GM23338 (cell line): ENCODE data around the gene UBFD1. TPM values are rescaled to one million over a fixed set of nuclear protein-coding genes. Genes with fewer than 3 reads are reported as not detected.

Source experiments
- ATAC-seq: fragments of 200-7000 bp; cut with Tn5 transposase; 3 replicates; pipeline ENCODE4 v1.9.1; 2020
- DNase-seq: peaks from one replicate; pipeline ENCODE4 v3.0.0-alpha.2; 2015; ENCODE audit warnings: low spot score
- H2AFZ ChIP-seq: fragments of 200-600 bp; sonication (generic); 2 replicates; pipeline ENCODE4 v1.8.0; 2016; ENCODE audit warnings: antibody characterized with exemption, mild to moderate bottlenecking, moderate library complexity
- H3F3A ChIP-seq: fragments of 200-600 bp; sonication (generic); replicated peaks from 2 replicates; pipeline ENCODE4 v1.8.0; 2017; ENCODE audit warnings: antibody characterized with exemption, mixed run types, low read depth
- H3K27ac ChIP-seq: fragments of 200-600 bp; sonication (generic); 2 replicates; pipeline ENCODE4 v1.6.1; 2016; ENCODE audit warnings: low read depth
- H3K27me3 ChIP-seq: fragments of 200-600 bp; sonication (generic); 2 replicates; pipeline ENCODE4 v1.8.0; 2016; ENCODE audit warnings: mild to moderate bottlenecking, mixed run types, moderate library complexity; ENCODE audit not compliant: insufficient read depth
- H3K36me3 ChIP-seq: fragments of 200-600 bp; sonication (generic); 2 replicates; pipeline ENCODE4 v1.8.0; 2016; ENCODE audit warnings: mild to moderate bottlenecking; ENCODE audit not compliant: insufficient read depth
- H3K4me1 ChIP-seq: fragments of 200-600 bp; sonication (generic); 2 replicates; pipeline ENCODE4 v1.8.0; 2016; ENCODE audit warnings: mild to moderate bottlenecking, moderate library complexity; ENCODE audit not compliant: insufficient read depth
- H3K4me2 ChIP-seq: fragments of 200-600 bp; sonication (generic); 2 replicates; pipeline ENCODE4 v1.7.1; 2017; ENCODE audit warnings: mixed run types
- H3K4me3 ChIP-seq: fragments of 200-600 bp; sonication (generic); 2 replicates; pipeline ENCODE4 v1.6.1; 2016; ENCODE audit warnings: mixed run types
- H3K79me2 ChIP-seq: fragments of 200-600 bp; sonication (generic); replicated peaks from 2 replicates; pipeline ENCODE4 v1.8.0; 2017; ENCODE audit warnings: mild to moderate bottlenecking; ENCODE audit not compliant: insufficient read depth
- H3K9me2 ChIP-seq: fragments of 200-600 bp; sonication (generic); 2 replicates; pipeline ENCODE4 v1.8.0; 2017; ENCODE audit not compliant: insufficient read depth
- H4K20me1 ChIP-seq: fragments of 200-600 bp; sonication (generic); replicated peaks from 2 replicates; pipeline ENCODE4 v1.8.0; 2017; ENCODE audit warnings: mild to moderate bottlenecking; ENCODE audit not compliant: insufficient read depth
- H3K27ac Mint-ChIP-seq: 2 replicates; pipeline ENCODE4 v1.8.0; 2020; ENCODE audit warnings: inconsistent platforms, mild to moderate bottlenecking, moderate library complexity, mixed read lengths
- H3K27me3 Mint-ChIP-seq: 3 replicates; pipeline ENCODE4 v1.8.0; 2022; ENCODE audit warnings: low read depth, mild to moderate bottlenecking, moderate library complexity, mixed read lengths, inconsistent platforms; ENCODE audit not compliant: insufficient read depth, poor library complexity
- H3K36me3 Mint-ChIP-seq: 3 replicates; pipeline ENCODE4 v1.8.0; 2021; ENCODE audit warnings: low read depth, mild to moderate bottlenecking, inconsistent platforms, moderate library complexity, mixed read lengths
- H3K4me1 Mint-ChIP-seq: 3 replicates; pipeline ENCODE4 v1.8.0; 2020; ENCODE audit warnings: mild to moderate bottlenecking, inconsistent platforms, mixed read lengths
- H3K4me3 Mint-ChIP-seq: 3 replicates; pipeline ENCODE4 v1.8.0; 2021; ENCODE audit warnings: moderate library complexity, mild to moderate bottlenecking, inconsistent platforms, mixed read lengths
- H3K9me3 Mint-ChIP-seq: 3 replicates; pipeline ENCODE4 v1.8.0; 2020; ENCODE audit warnings: moderate library complexity, mild to moderate bottlenecking, inconsistent platforms, mixed read lengths
- CREB1 ChIP-seq: fragments of 250-450 bp; sonication (Bioruptor Pico); IDR thresholded peaks from 2 replicates; pipeline ENCODE4 v1.5.0; 2020; ENCODE audit warnings: low read depth, mild to moderate bottlenecking, moderate library complexity
- ETS1 ChIP-seq: IDR thresholded peaks from 2 replicates; pipeline ENCODE4 v1.6.1; 2016; ENCODE audit warnings: antibody characterized with exemption
- EZH2 ChIP-seq: fragments of 200-600 bp; sonication (generic); IDR thresholded peaks from one replicate; pipeline ENCODE4 v1.8.0; 2017; ENCODE audit warnings: antibody characterized with exemption, mild to moderate bottlenecking, low read depth; ENCODE audit not compliant: unreplicated experiment
- EZH2phosphoT487 ChIP-seq: fragments of 200-600 bp; sonication (generic); IDR thresholded peaks from one replicate; pipeline ENCODE4 v1.8.1; 2018; ENCODE audit warnings: antibody characterized with exemption; ENCODE audit not compliant: unreplicated experiment
- POLR2AphosphoS5 ChIP-seq: IDR thresholded peaks from 2 replicates; pipeline ENCODE4 v1.6.1; 2016; ENCODE audit warnings: antibody characterized with exemption, low read depth
- STAT1 ChIP-seq: IDR thresholded peaks from one replicate; pipeline ENCODE4 v1.6.1; 2016; ENCODE audit warnings: antibody characterized with exemption; ENCODE audit not compliant: unreplicated experiment
- ZNF114 ChIP-seq: fragments of 250-450 bp; sonication (Bioruptor Pico); IDR thresholded peaks from 2 replicates; pipeline ENCODE4 v1.5.0; 2020; ENCODE audit warnings: mild to moderate bottlenecking, moderate library complexity
- ZNF331 ChIP-seq: fragments of 250-450 bp; sonication (Bioruptor Pico); IDR thresholded peaks from 2 replicates; pipeline ENCODE4 v1.5.0; 2020; ENCODE audit warnings: low read depth, mild to moderate bottlenecking, moderate library complexity
- polyA plus RNA-seq: library from polyadenylated mRNA; unstranded; fragments of >200 nt; fragmentation: Nextera tagmentation; extraction: Ambion mirVana; gene quantifications from 2 replicates; pipeline ENCODE4 v1.2.1, GENCODE V29; 2016
- total RNA-seq: library from RNA; depleted of rRNA; stranded (reverse); fragments of >200 nt; shearing (Covaris generic); gene quantifications from 2 replicates; pipeline ENCODE4 v1.2.3, GENCODE V29; 2014
- TF ChIP-seq, protein P1 (sequence below), 2 experiments: fragments of 200-600 bp in 1 of 2; sonication (generic) in 1 of 2; conservative IDR thresholded peaks; 2 replicates each; pipeline versions ENCODE4 v1.5.1 to v1.6.1; 2016 to 2017; ENCODE audit warnings: antibody characterized with exemption in 2 of 2, low read depth in 2 of 2, mild to moderate bottlenecking in 2 of 2, moderate library complexity in 1 of 2
- TF ChIP-seq, protein P2 (sequence below): IDR thresholded peaks from one replicate; pipeline ENCODE4 v1.6.1; 2018; ENCODE audit warnings: antibody characterized with exemption; ENCODE audit not compliant: unreplicated experiment

UBFD1 gene
- total and polyA plus RNA-seq, 2 experiments from 2014 or later, result 28.5 to 249 TPM

DNA sequence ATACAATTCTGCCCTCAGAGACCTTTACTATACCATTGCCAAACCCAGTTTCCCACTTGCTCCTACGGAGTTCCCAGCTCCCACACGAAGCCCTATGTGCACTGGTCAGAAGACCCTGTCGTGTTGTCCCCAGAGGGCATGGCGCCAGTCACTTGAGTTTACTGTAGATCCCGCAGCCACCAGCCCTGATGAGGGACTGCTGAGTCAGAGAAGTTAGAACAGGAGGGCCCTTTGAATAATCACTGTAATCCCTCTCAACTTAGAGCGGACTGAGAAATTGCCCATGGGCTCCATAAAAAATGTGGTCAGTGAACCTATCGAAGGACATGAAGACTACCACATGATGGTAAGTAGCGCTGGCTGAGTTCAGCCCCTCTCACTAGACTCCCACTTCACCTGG is 9.2 kb downstream of the UBFD1 start:
- Mint-ChIP-seq H3K27ac (no peak overlapping the region), H3K9me3 (no peaks in the 10 kb centered on the region), H3K4me3 (no peak overlapping the region), H3K27me3 (no peaks in the 10 kb centered on the region), H3K4me1 (no peaks in the 10 kb centered on the region), H3K36me3 (peaks cover 92% of the 10 kb centered on the region)
- DNase-seq (no peak), ATAC-seq (no peak)
- H4K20me1 ChIP-seq, result peaks cover 3% of the 10 kb centered on the region
- no peak overlapping the region for H3K27ac ChIP-seq
- H3K4me3 ChIP-seq, result no peak overlapping the region
- no peak overlapping the region for H3K4me2 ChIP-seq
- 0 out of 2 replicates have a peak, but pooled peaks cover under 1% of the 10 kb centered on the region for H3F3A ChIP-seq
- peaks cover 15% of the 10 kb centered on the region; the same call in 1 of the 2 replicates for H3K79me2 ChIP-seq
- TF ChIP-seq, protein P1, sequence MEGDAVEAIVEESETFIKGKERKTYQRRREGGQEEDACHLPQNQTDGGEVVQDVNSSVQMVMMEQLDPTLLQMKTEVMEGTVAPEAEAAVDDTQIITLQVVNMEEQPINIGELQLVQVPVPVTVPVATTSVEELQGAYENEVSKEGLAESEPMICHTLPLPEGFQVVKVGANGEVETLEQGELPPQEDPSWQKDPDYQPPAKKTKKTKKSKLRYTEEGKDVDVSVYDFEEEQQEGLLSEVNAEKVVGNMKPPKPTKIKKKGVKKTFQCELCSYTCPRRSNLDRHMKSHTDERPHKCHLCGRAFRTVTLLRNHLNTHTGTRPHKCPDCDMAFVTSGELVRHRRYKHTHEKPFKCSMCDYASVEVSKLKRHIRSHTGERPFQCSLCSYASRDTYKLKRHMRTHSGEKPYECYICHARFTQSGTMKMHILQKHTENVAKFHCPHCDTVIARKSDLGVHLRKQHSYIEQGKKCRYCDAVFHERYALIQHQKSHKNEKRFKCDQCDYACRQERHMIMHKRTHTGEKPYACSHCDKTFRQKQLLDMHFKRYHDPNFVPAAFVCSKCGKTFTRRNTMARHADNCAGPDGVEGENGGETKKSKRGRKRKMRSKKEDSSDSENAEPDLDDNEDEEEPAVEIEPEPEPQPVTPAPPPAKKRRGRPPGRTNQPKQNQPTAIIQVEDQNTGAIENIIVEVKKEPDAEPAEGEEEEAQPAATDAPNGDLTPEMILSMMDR (conservative IDR thresholded peaks at IDR 0.05; ENCODE audit: low read depth in 2 of 2), result no peak
- TF ChIP-seq ZNF331, result no peak
- peaks cover 60% of the 10 kb centered on the region for H3K36me3 ChIP-seq
- no peaks in the 10 kb centered on the region for H3K4me1 ChIP-seq
- no peak overlapping the region for H2AFZ ChIP-seq
- H3K27me3 ChIP-seq, result no peaks in the 10 kb centered on the region
- H3K9me2 ChIP-seq, result no peaks in the 10 kb centered on the region

DNA sequence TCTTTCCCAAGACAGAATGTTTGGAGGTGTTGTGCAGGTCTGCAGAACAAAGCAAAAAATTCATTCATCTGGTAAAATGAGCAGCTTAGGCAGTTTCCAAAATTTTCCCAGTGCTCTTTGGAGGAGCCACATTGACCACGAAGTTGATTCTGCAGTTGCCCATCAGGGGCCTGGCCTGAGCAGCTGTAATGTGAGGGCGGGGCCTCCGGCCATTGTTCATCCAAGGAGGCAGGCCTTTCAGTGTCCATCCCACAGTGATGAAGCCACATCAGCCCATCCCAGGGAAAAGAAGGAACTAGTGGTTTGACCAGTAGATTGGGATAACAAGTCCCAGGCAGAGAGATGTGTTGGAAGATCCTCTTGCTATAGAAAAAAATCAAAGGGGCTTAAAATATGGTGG is 10.1 kb downstream of the UBFD1 start:
- Histone ChIP-seq H2AFZ (no peak overlapping the region), H3K4me1 (no peaks in the 10 kb centered on the region), H4K20me1 (peaks cover 3% of the 10 kb centered on the region), H3K27me3 (no peaks in the 10 kb centered on the region), H3K79me2 (peaks cover 11% of the 10 kb centered on the region; the same call in 1 of the 2 replicates), H3K4me3 (no peak overlapping the region), H3K4me2 (no peak overlapping the region), H3F3A (no peaks in the 10 kb centered on the region), H3K9me2 (no peaks in the 10 kb centered on the region), H3K36me3 (peaks cover 57% of the 10 kb centered on the region), H3K27ac (no peak overlapping the region)
- no peaks in the 10 kb centered on the region for H3K9me3 Mint-ChIP-seq
- H3K27me3 Mint-ChIP-seq, result no peaks in the 10 kb centered on the region
- no peak overlapping the region for H3K27ac Mint-ChIP-seq
- H3K4me1 Mint-ChIP-seq, result no peaks in the 10 kb centered on the region
- no peak for TF ChIP-seq CREB1 (CRISPR knock-in tag)
- TF ChIP-seq, protein P1 (conservative IDR thresholded peaks at IDR 0.05; ENCODE audit: low read depth in 2 of 2), result no peak
- no peak for DNase-seq
- H3K4me3 Mint-ChIP-seq, result no peak overlapping the region
- H3K36me3 Mint-ChIP-seq, result peaks cover 90% of the 10 kb centered on the region
- no peak for ATAC-seq

DNA sequence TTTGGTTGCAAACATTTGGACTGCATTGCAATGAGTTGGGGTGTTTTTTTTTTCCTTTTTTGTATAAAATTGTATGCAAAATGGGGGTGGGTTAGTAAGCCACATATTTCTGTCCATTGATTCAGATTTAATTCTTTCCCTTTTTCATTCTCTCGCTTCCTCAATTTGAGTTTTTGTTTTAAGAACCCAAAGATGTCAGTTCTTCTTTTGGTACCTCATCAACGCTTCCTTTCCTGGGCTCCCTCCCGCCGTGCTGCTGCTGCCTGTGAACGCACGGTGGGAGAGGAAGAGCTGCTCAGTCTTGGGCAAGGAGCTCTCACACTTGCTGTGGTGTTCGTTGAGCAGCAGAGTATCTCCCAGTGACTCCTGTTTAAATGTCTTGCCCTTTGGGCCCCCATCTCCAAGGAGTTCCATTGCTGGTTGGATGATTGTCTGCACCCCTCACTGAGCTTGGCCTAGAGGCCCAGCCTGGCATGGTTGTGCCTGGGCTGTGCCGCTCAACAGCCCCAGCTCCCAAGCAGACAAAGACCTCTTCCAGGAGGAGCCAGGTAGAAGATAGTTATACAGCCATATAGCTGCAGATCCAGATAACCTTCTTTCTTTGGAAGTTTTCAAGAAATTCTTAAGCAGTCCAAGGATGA is 13.6 kb downstream of the UBFD1 start:
- Histone ChIP-seq H3F3A (no peaks in the 10 kb centered on the region), H2AFZ (no peak overlapping the region), H3K79me2 (no peaks in the 10 kb centered on the region), H3K36me3 (peaks cover 45% of the 10 kb centered on the region), H3K27me3 (no peaks in the 10 kb centered on the region), H3K27ac (no peak overlapping the region), H3K4me1 (no peaks in the 10 kb centered on the region), H3K9me2 (no peaks in the 10 kb centered on the region), H3K4me3 (no peak overlapping the region), H3K4me2 (no peak overlapping the region), H4K20me1 (no peaks in the 10 kb centered on the region; the same call in 1 of the 2 replicates)
- no peak for ATAC-seq
- DNase-seq, result no peak
- no peak overlapping the region for H3K4me3 Mint-ChIP-seq
- H3K4me1 Mint-ChIP-seq, result no peaks in the 10 kb centered on the region
- no peaks in the 10 kb centered on the region for H3K9me3 Mint-ChIP-seq
- H3K27ac Mint-ChIP-seq, result no peak overlapping the region
- H3K27me3 Mint-ChIP-seq, result no peaks in the 10 kb centered on the region
- H3K36me3 Mint-ChIP-seq, result peaks cover 74% of the 10 kb centered on the region
- no peak for TF ChIP-seq STAT1
- no peak for TF ChIP-seq ETS1
- no peak for TF ChIP-seq POLR2AphosphoS5
- TF ChIP-seq EZH2phosphoT487, result no peak
- TF ChIP-seq ZNF331, result no peak
- TF ChIP-seq EZH2, result no peak
- TF ChIP-seq CREB1 (CRISPR knock-in tag), result no peak
- no peak for TF ChIP-seq ZNF114 (CRISPR knock-in tag)
- TF ChIP-seq, protein P2, sequence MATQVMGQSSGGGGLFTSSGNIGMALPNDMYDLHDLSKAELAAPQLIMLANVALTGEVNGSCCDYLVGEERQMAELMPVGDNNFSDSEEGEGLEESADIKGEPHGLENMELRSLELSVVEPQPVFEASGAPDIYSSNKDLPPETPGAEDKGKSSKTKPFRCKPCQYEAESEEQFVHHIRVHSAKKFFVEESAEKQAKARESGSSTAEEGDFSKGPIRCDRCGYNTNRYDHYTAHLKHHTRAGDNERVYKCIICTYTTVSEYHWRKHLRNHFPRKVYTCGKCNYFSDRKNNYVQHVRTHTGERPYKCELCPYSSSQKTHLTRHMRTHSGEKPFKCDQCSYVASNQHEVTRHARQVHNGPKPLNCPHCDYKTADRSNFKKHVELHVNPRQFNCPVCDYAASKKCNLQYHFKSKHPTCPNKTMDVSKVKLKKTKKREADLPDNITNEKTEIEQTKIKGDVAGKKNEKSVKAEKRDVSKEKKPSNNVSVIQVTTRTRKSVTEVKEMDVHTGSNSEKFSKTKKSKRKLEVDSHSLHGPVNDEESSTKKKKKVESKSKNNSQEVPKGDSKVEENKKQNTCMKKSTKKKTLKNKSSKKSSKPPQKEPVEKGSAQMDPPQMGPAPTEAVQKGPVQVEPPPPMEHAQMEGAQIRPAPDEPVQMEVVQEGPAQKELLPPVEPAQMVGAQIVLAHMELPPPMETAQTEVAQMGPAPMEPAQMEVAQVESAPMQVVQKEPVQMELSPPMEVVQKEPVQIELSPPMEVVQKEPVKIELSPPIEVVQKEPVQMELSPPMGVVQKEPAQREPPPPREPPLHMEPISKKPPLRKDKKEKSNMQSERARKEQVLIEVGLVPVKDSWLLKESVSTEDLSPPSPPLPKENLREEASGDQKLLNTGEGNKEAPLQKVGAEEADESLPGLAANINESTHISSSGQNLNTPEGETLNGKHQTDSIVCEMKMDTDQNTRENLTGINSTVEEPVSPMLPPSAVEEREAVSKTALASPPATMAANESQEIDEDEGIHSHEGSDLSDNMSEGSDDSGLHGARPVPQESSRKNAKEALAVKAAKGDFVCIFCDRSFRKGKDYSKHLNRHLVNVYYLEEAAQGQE, result no peak
